NCI-H2081 (cell line): Measurements from ENCODE around the gene AFF2.

Experiments used
- DNase-seq, 2 experiments: peaks; one replicate each; lab custom pipeline; 2025; lab: John Stamatoyannopoulos, UW

AFF2 gene

GRCh38 chrX:148536961-148537360 lies 36.5 kb downstream of the AFF2 start:
- DNase-seq = no peak

GRCh38 chrX:148537556-148538182 lies 37.3 kb downstream of the AFF2 start:
- DNase-seq = no peak

- no peak for DNase-seq
Observed at GRCh38 chrX:148538582-148538981, 38.2 kb downstream of the AFF2 start.

DNA sequence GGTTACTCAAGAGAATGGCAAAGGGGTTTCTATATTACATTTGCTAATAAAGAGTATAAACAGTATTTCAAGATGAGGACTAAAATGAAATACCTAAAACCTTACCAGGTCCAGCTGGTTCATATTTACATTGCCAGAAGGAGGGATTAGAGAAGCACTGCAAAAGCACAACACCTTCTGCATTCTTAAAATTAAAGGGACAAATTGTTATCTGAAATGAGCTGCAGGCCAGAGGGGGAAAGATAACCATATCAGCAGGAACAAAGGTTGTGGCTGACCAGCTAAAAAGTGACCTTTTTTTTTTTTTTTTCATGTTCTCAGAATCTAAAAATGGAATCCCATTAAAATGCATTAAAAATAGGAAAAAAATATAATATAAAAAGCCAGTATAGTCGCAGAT lies 39.7 kb downstream of the AFF2 start:
- DNase-seq = no peak

DNA sequence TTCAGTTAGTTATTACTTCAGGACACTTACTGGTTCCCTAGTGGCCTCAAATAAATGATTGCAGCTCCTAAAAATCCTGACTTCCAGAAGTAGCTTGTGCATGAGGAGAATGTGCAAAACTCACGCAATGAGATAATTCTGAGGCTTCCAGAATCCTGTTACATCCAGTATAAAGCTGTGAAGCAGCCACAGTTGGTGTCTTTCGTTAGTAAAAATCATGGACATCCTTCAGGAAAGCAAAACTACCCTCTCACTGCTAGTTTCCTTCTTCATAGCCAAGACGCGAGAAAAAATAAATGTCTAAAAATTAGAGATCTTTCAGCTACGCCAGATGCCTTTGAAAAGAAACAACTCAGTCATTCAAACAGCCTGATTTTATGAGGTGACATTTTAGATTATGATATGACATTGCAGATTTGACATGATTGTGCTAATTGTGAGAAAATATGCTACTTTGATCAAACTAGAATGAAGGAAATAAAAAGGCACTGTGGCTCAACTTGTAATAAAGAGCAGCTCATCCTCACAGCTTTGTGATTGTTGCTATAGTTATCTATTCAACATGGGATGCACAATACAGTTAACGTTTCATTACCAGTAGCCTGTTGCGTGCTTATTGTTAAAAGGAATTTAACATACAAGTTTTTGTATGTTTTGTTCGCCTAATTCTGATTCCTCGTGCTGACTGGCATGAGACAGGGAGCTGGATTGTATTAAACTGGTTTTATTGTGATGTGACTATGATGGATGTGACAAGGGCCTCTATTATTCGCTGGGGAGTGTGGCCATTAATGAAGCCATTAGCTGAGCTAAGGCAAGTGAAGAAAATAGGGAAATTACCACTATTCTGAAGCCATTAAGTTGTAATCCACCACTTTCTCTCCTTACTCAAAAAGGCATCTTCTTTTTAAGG lies 40.5 kb downstream of the AFF2 start:
- DNase-seq = no peak

DNA sequence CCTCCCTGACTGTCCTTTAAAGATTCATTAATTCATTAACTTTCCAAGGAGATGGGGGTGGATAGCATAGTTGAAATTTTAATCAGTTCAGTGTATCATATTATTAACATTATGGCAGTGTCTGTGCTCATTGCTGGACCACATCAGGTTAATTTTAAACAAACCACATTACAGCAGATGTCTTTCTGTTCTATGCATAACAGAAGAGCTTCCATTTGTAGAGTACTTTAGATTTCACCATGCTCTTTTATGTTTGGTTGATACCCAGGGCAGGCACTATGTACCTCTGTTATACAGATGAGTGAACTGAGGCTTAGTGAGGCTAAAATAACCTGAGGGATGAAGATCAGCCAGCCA lies 41.1 kb downstream of the AFF2 start:
- no peak for DNase-seq

DNA sequence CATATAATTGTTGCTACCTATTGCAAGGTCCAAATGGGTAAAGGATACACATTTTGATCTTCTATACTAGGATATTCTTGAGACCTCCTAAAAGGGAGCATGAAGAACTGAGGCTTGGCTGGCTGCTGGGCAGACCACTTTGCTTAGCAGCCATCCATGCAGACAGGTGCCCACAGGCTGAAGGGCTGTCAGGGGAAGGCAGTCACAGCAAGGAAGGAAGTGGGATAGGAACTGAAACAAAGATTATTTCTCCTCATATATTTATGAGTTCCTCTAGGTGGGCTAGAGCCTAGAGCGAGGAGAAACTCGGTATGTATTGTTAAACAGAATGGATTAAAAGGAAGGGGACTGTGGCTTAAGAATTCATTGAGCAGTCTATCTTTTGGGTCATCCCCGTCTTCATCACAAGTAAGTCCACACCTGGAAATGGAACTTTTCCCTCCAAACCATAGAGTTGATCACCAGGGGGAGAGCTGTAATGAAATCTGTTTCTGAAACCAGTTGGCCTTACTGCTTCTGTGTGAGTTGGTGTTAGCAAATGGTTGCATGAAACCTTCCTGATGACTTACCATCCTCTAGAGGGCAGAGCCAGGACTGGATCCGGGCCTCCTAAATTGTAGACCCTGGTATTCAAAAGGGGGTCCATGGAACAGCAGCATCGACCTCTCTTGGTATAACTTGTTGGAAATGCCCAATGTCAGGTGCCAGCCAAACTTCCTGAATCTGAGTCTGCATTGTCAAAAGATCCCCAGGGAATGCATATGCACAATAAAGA lies 42.3 kb downstream of the AFF2 start:
- no peak for DNase-seq

DNA sequence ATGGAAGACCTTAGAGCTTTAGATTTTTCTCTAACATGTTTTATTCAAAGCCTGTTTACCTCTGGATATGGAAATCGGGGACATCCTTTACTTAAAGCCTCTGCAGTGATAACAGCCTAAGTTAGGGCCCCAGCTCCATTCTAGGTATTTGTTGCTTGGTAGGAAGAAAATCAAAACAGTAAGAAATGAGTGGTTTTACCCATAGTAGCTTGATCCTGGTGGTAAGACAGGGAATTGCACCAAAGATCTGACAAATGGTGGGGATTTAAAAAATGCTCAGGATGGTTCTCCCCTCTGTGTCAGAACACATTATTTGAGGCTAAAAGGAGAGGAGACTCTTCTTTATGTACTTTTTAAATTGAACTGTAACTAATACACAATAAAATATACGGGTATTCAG lies 52.4 kb downstream of the AFF2 start:
- DNase-seq = no peak

DNA sequence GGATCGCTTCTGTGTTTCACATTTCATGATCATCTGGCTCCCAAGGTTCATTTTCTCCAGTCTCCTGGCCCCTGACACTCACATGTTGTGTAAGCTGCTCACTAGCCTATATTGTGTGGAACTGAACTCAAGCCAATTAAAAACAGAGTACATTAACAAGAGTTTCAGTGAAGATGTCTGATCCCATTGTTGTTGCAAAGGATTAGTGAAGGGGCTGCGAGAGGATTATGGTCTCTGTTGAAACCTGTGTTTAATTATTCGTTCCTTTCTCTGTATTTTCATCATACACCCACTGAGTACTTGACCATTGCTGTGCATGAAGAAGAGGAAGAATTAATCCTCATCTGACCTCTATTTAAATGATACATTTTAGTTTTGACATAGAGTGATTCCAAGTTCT lies 54.7 kb downstream of the AFF2 start:
- no peak for DNase-seq

- DNase-seq = no peak
Observed at GRCh38 chrX:148555571-148556243, 55.3 kb downstream of the AFF2 start.

GRCh38 chrX:148556498-148556897 lies 56.1 kb downstream of the AFF2 start:
- DNase-seq = no peak

DNA sequence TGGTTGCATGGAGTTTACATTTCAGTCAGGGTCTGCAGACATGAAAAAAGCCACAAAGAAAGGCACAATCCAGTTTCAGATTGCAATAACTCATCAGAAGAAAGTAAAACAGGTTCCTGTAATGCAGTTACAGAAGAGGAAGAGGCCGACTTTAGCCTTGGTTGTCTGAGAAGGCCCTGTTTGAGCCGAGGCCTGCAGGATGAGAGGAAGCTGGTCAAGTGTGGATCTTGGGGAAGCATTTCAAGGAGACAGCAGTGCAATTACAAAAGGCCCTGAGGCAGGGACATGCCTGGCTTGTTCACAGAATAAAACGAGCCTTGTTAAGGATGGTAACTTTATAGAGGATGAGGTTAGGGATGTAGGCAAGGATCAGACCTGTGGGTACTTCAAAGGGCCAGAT lies 62.4 kb downstream of the AFF2 start:
- no peak for DNase-seq

- no peak for DNase-seq
Observed at GRCh38 chrX:148567229-148567628, 66.8 kb downstream of the AFF2 start.

DNA sequence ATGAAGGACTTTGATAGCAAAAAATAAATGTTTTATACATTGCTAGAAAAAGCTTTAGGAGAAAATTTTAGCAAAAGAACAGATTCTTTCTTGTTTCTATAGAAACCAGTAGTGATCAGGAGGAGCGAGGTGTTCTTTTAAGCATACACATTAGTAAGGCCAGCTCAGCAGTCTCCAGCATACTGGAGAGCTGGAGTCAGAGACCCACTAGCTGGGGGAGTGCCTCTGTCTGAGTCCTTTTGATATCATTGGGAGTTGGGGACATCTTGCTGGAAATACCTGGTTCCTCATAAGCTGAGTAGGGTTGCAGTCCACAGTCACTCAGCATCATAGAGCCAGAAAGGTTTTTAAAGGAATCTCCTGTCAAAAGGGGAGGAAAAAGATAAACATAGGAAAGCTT lies 67.4 kb downstream of the AFF2 start:
- DNase-seq = no peak

GRCh38 chrX:148568763-148569162 lies 68.3 kb downstream of the AFF2 start:
- no peak for DNase-seq

- DNase-seq = no peak
Observed at GRCh38 chrX:148572337-148572736, 71.9 kb downstream of the AFF2 start.

DNA sequence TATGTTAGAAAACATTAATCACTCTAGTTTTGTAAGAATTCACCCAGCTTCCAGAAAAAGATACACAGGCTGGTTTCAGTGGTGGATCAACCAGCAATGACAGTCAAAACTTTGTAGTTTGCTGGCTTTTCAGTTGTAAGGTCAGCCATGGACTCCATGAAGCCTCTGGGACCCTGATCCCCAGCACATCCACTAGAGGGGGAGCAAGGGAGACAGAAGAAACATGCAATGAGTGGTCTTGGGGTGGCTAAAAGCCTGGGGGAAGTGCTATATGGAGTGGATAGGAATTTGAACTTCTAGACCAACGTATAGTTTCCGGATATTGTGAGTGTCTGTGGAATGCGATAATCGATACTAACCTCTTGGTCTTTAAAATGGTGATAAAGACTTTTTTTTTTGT lies 72.7 kb downstream of the AFF2 start:
- no peak for DNase-seq

DNA sequence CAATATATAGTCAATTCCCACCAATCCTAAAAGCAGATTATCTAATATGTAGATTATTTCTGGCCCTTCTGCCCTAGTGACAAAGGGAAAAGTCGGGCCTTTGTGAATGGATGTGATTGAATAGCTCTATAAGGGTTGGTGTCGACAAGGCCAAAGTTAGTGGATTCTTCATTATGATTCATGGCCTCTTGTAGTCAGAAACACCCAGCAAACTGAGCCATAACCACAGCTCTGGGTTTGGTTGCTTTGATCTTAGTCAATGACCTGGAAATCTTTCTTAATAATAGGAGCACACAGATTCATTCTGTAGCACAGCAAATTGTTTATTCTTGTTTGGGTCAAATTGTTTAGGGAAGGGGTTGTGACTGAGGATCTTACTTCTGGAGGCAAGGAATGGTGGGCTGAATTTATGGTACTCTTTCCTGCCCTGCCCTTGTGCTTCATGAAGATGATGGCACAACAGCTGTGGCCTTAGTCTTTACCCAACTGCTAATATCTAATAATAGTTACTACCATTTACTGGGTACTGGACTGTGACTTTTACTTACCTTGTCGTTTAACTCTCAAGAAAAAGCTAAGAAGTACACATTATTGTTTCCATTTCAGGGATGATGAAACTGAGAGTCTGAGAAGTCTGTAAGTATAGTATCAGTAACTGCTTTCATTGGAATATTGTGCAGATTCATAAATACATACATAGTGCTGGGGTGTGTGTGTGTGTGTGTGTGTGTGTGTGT lies 74.0 kb downstream of the AFF2 start:
- no peak for DNase-seq

DNA sequence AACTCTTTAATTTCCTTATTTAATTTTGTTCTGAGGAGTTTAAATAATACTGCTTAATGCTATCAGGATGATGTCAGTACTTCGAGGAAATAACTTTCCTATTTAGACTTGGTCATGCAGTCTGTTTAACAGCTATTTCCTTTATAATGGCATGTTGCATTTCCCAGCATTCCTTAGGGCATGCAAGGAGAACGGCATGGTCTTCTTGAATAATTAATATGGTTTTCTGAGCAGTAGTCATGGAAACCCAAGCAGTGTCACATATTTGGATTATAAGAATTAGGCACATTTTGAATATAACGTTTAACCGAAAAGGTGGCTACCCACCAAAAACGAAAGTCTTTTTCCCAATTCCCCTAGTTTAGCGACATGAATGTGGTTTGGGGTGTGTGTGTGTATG lies 76.0 kb downstream of the AFF2 start:
- no peak for DNase-seq

- DNase-seq = no peak
Observed at GRCh38 chrX:148577741-148578140, 77.3 kb downstream of the AFF2 start.

DNA sequence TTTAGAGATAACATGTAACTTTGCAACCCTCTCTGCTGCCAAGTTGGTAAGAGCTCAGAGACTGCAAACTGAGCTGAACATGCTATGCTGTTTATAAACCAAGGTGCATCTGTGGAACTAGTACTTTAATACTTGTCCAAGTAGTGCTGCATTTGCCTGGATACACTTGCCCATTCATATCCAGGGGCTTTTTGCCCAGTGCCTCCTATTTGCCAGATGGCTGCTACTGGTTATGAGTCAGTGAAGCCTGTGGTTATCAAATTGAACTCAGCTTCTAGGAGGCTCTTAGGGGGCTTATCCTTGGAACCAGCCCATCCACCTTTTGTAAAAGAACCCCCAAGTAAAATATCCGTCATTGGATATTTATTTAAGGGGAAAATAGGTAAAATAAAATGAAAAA lies 79.6 kb downstream of the AFF2 start:
- no peak for DNase-seq

GRCh38 chrX:148582353-148582752 lies 81.9 kb downstream of the AFF2 start:
- DNase-seq = no peak
